HL-60 (cell line): ENCODE data around the gene WIPF2.
A peak's percentile ranks its signal among the peaks of the same experiment; 100 is the strongest.

Experiments used
- DNase-seq, 2 experiments: peaks; one replicate each; pipeline ENCODE4 v3.0.0-alpha.2; 2010 to 2020; ENCODE audit warnings: low read depth in 1 of 2, low spot score in 1 of 2
- H3K27ac ChIP-seq: fragments of 250-450 bp; sonication (Bioruptor Pico); replicated peaks from 2 replicates; pipeline ENCODE4 v1.5.1; 2020; ENCODE audit warnings: mild to moderate bottlenecking, moderate library complexity
- H3K27me3 ChIP-seq: fragments of 250-450 bp; sonication (Bioruptor Pico); 2 replicates; pipeline ENCODE4 v1.5.1; 2021; ENCODE audit warnings: mild to moderate bottlenecking, moderate library complexity; ENCODE audit not compliant: insufficient read depth, poor library complexity, severe bottlenecking
- H3K4me3 ChIP-seq: replicated peaks from 2 replicates; pipeline ENCODE4 v1.5.1; 2011; ENCODE audit warnings: mild to moderate bottlenecking, control low read depth, low read length; ENCODE audit not compliant: insufficient read depth
- CTCF ChIP-seq: IDR thresholded peaks from one replicate; pipeline ENCODE4 v1.5.1; 2011; ENCODE audit warnings: low read length, control low read depth, inconsistent platforms; ENCODE audit not compliant: insufficient read depth
- GABPA ChIP-seq: IDR thresholded peaks from 2 replicates; pipeline ENCODE4 v1.6.1; 2012; ENCODE audit warnings: low read depth
- POLR2AphosphoS5 ChIP-seq: IDR thresholded peaks from 2 replicates; pipeline ENCODE4 v1.6.1; 2012; ENCODE audit warnings: low read depth
- REST ChIP-seq: IDR thresholded peaks from 2 replicates; pipeline ENCODE4 v1.6.1; 2012; ENCODE audit warnings: low read depth; ENCODE audit not compliant: insufficient replicate concordance
- SPI1 ChIP-seq: IDR thresholded peaks from 2 replicates; pipeline ENCODE4 v1.6.1; 2012; ENCODE audit warnings: low read depth, mild to moderate bottlenecking, borderline replicate concordance

WIPF2 gene

GRCh38 chr17:40325156-40326013, 106.3 kb downstream of the WIPF2 start:
- Histone ChIP-seq H3K27me3 (no peaks in the 10 kb centered on the region), H3K4me3 (no peak overlapping the region), H3K27ac (peak overlapping the region; percentile 98)
- DNase-seq: no peak
- no peak for TF ChIP-seq GABPA
- TF ChIP-seq SPI1: no peak; the same call in 1 of the 2 replicates
- TF ChIP-seq POLR2AphosphoS5: no peak
- TF ChIP-seq REST: no peak
- TF ChIP-seq CTCF: no peak

GRCh38 chr17:40326014-40326831, 107.1 kb downstream of the WIPF2 start:
- no peak for TF ChIP-seq REST
- TF ChIP-seq SPI1: peak; percentile 23; the same call in 1 of the 2 replicates
- TF ChIP-seq POLR2AphosphoS5: peak; percentile 43; the same call in 1 of the 2 replicates
- DNase-seq: peak; percentile 59 to 79
- H3K27ac ChIP-seq: peak overlapping the region; percentile 4
- no peak overlapping the region for H3K4me3 ChIP-seq
- no peaks in the 10 kb centered on the region for H3K27me3 ChIP-seq

GRCh38 chr17:40326832-40327199, 107.7 kb downstream of the WIPF2 start:
- no peak overlapping the region for H3K4me3 ChIP-seq
- TF ChIP-seq POLR2AphosphoS5 (no peak), CTCF (no peak), SPI1 (no peak), GABPA (no peak), REST (no peak)
- H3K27me3 ChIP-seq: no peaks in the 10 kb centered on the region
- no peak overlapping the region for H3K27ac ChIP-seq
- no peak for DNase-seq
